ENCODE measurements around the gene TMEM52.
A peak's percentile ranks its signal among the peaks of the same experiment; 100 is the strongest.

The TMEM52 gene

GRCh38 chr1:1918901-1919303, at the start of gene TMEM52:
TSS of gene TMEM52 (minus strand) at chr1:1919279. CDS start at chr1:1919265, 14 bp downstream.
- DNase-seq: no peak

GRCh38 chr1:1967879-1968278, 48.8 kb upstream of the TMEM52 start:
- no peak for DNase-seq

- DNase-seq: no peak
These were observed 48.1 kb upstream of the TMEM52 start for GRCh38 chr1:1967151-1967550.

- no peak for DNase-seq
These were observed 47.1 kb upstream of the TMEM52 start for GRCh38 chr1:1966071-1966740.

- DNase-seq: no peak
These were observed 46.5 kb upstream of the TMEM52 start for GRCh38 chr1:1965546-1965945.

GRCh38 chr1:1964811-1965210, 45.7 kb upstream of the TMEM52 start:
- no peak for DNase-seq

- no peak for DNase-seq
These were observed 44.5 kb upstream of the TMEM52 start for GRCh38 chr1:1963570-1963969.

- DNase-seq: no peak
These were observed 43.7 kb upstream of the TMEM52 start for GRCh38 chr1:1962752-1963151.

- DNase-seq: no peak
These were observed 41.6 kb upstream of the TMEM52 start for GRCh38 chr1:1960480-1961196.

- DNase-seq: peak; percentile 73
These were observed 40.9 kb upstream of the TMEM52 start for GRCh38 chr1:1959840-1960479.

- DNase-seq: no peak
These were observed 40.4 kb upstream of the TMEM52 start for GRCh38 chr1:1959459-1959839.

- DNase-seq: no peak
These were observed 39.0 kb upstream of the TMEM52 start for GRCh38 chr1:1958071-1958541.

GRCh38 chr1:1957533-1957961, 38.5 kb upstream of the TMEM52 start:
- no peak for DNase-seq

- no peak for DNase-seq
These were observed 37.8 kb upstream of the TMEM52 start for GRCh38 chr1:1956586-1957532.

- DNase-seq: no peak
These were observed 37.0 kb upstream of the TMEM52 start for GRCh38 chr1:1956101-1956500.

- DNase-seq: no peak
These were observed 36.6 kb upstream of the TMEM52 start for GRCh38 chr1:1955621-1956094.

- no peak for DNase-seq
These were observed 35.9 kb upstream of the TMEM52 start for GRCh38 chr1:1954831-1955441.

- no peak for DNase-seq
These were observed 34.9 kb upstream of the TMEM52 start for GRCh38 chr1:1954015-1954414.

GRCh38 chr1:1950940-1951339, 31.9 kb upstream of the TMEM52 start:
- no peak for DNase-seq

GRCh38 chr1:1948783-1949182, 29.7 kb upstream of the TMEM52 start:
- no peak for DNase-seq

GRCh38 chr1:1947493-1947892, 28.4 kb upstream of the TMEM52 start:
- DNase-seq: no peak

- no peak for DNase-seq
These were observed 27.5 kb upstream of the TMEM52 start for GRCh38 chr1:1946540-1946939.
